IMR-90 (cell line): ENCODE data around the gene GJC2. TPM values are rescaled to one million over a fixed set of nuclear protein-coding genes. Genes with fewer than 3 reads are reported as not detected.

Experiments used
- ATAC-seq: fragments of 200-7000 bp; cut with Tn5 transposase; 2 replicates; pipeline ENCODE4 v1.9.1; 2020; ENCODE audit warnings: low read depth, mild to moderate bottlenecking, moderate library complexity
- BruUV-seq: library from RNA; stranded (reverse); fragments of 400-500 nt; replicated peaks from 2 replicates; lab custom pipeline; 2021; lab: Mats Ljungman, UMichigan
- CTCF ChIA-PET: fragments of 300-600 bp; formaldehyde crosslinking; extraction: SDS; loops from one replicate; lab custom pipeline; 2021; ENCODE audit warnings: antibody characterized with exemption; lab: Yijun Ruan, JAX
- POLR2A ChIA-PET: fragments of 300-600 bp; sonication (Branson Sonifier 250); formaldehyde crosslinking; loops from one replicate; lab custom pipeline; 2022; ENCODE audit warnings: antibody characterized with exemption; ENCODE audit not compliant: unreplicated experiment; lab: Charles Lee
- DNase-seq: peaks from one replicate; pipeline ENCODE4 v3.0.0; 2013
- H2AFZ ChIP-seq: replicated peaks from 2 replicates; pipeline ENCODE3; 2013; ENCODE audit warnings: low read length, mild to moderate bottlenecking; ENCODE audit not compliant: poor library complexity
- H2AK5ac ChIP-seq: 2 replicates; pipeline ENCODE4 v1.6.1; 2013; ENCODE audit warnings: low read depth, low read length, inconsistent platforms
- H2AK9ac ChIP-seq: replicated peaks from 2 replicates; pipeline ENCODE3; 2013; ENCODE audit warnings: mild to moderate bottlenecking, low read depth, low read length, moderate library complexity; ENCODE audit not compliant: poor library complexity
- H2BK120ac ChIP-seq: 2 replicates; pipeline ENCODE4 v1.6.1; 2013; ENCODE audit warnings: low read depth, low read length, inconsistent platforms
- H2BK15ac ChIP-seq: 3 replicates; pipeline ENCODE4 v1.6.1; 2013; ENCODE audit warnings: low read depth, low read length, inconsistent platforms
- H2BK20ac ChIP-seq: 2 replicates; pipeline ENCODE4 v1.6.1; 2013; ENCODE audit warnings: low read depth, mild to moderate bottlenecking, inconsistent platforms, low read length, moderate library complexity
- H2BK5ac ChIP-seq: 2 replicates; pipeline ENCODE4 v1.6.1; 2013; ENCODE audit warnings: mild to moderate bottlenecking, low read depth, low read length, inconsistent platforms; ENCODE audit not compliant: poor library complexity, severe bottlenecking
- H3K14ac ChIP-seq: replicated peaks from 2 replicates; pipeline ENCODE4 v1.6.1; 2013; ENCODE audit warnings: low read depth, low read length, inconsistent platforms
- H3K18ac ChIP-seq: 2 replicates; pipeline ENCODE4 v1.6.1; 2013; ENCODE audit warnings: low read depth, low read length, control low read depth
- H3K23ac ChIP-seq: 2 replicates; pipeline ENCODE4 v1.6.1; 2013; ENCODE audit warnings: low read depth, low read length, inconsistent platforms
- H3K27ac ChIP-seq: 2 replicates; pipeline ENCODE4 v1.5.1; 2013; ENCODE audit warnings: mild to moderate bottlenecking, control low read depth, low read length; ENCODE audit not compliant: insufficient read depth
- H3K27me3 ChIP-seq: 2 replicates; pipeline ENCODE4 v1.6.1; 2013; ENCODE audit warnings: low read length; ENCODE audit not compliant: control insufficient read depth, insufficient read depth
- H3K36me3 ChIP-seq: 2 replicates; pipeline ENCODE4 v1.6.1; 2013; ENCODE audit warnings: low read length, mixed read lengths; ENCODE audit not compliant: control insufficient read depth, insufficient read depth
- H3K4ac ChIP-seq: 2 replicates; pipeline ENCODE4 v1.6.1; 2013; ENCODE audit warnings: low read depth, low read length, inconsistent platforms
- H3K4me1 ChIP-seq: 2 replicates; pipeline ENCODE4 v1.6.1; 2013; ENCODE audit warnings: low read length, mixed read lengths; ENCODE audit not compliant: control insufficient read depth, insufficient read depth
- H3K4me2 ChIP-seq: 2 replicates; pipeline ENCODE4 v1.6.1; 2013; ENCODE audit warnings: low read depth, mild to moderate bottlenecking, control low read depth, low read length, moderate library complexity
- H3K4me3 ChIP-seq: 2 replicates; pipeline ENCODE4 v1.5.1; 2013; ENCODE audit warnings: low read depth, mild to moderate bottlenecking, control low read depth, low read length, moderate library complexity; ENCODE audit not compliant: insufficient read depth
- H3K56ac ChIP-seq: 2 replicates; pipeline ENCODE4 v1.6.1; 2013; ENCODE audit warnings: low read length, inconsistent platforms; ENCODE audit not compliant: insufficient read depth; ENCODE audit errors: extremely low read depth
- H3K79me1 ChIP-seq, 2 experiments: 2 replicates each; pipeline ENCODE4 v1.6.1; 2013; ENCODE audit warnings: low read length in 2 of 2, inconsistent platforms in 1 of 2, low read depth in 1 of 2
- H3K9ac ChIP-seq: 2 replicates; pipeline ENCODE4 v1.6.1; 2013; ENCODE audit warnings: low read depth, low read length, control low read depth
- H3K9me1 ChIP-seq: 2 replicates; pipeline ENCODE4 v1.6.1; 2013; ENCODE audit warnings: low read length, inconsistent platforms; ENCODE audit not compliant: insufficient read depth
- H3K9me3 ChIP-seq: 2 replicates; pipeline ENCODE4 v1.6.1; 2013; ENCODE audit warnings: low read length; ENCODE audit not compliant: control insufficient read depth, insufficient read depth
- H4K20me1 ChIP-seq: 2 replicates; pipeline ENCODE4 v1.6.1; 2013; ENCODE audit warnings: low read length, inconsistent platforms; ENCODE audit not compliant: insufficient read depth
- H4K5ac ChIP-seq: 2 replicates; pipeline ENCODE4 v1.6.1; 2013; ENCODE audit warnings: mild to moderate bottlenecking, low read depth, low read length, control low read depth
- H4K8ac ChIP-seq, 2 experiments: 2 replicates each; pipeline ENCODE4 v1.6.1; 2013; ENCODE audit warnings: low read depth in 2 of 2, low read length in 2 of 2, control low read depth in 1 of 2, inconsistent platforms in 1 of 2
- H4K91ac ChIP-seq: 2 replicates; pipeline ENCODE4 v1.6.1; 2013; ENCODE audit warnings: low read depth, low read length, inconsistent platforms; ENCODE audit not compliant: insufficient read depth
- BHLHE40 ChIP-seq: fragments of 150-350 bp; IDR thresholded peaks from 2 replicates; pipeline ENCODE4 v1.6.1; 2016; ENCODE audit warnings: mild to moderate bottlenecking, low read depth, low read length
- CEBPB ChIP-seq: IDR thresholded peaks from 2 replicates; pipeline ENCODE4 v1.6.1; 2012; ENCODE audit warnings: low read depth, low read length, improper control_type of control experiment
- CTCF ChIP-seq: conservative IDR thresholded peaks from 2 replicates; pipeline ENCODE4 v1.5.1; 2012; ENCODE audit warnings: mild to moderate bottlenecking, low read depth, low read length, improper control_type of control experiment
- FOS ChIP-seq: fragments of 150-350 bp; IDR thresholded peaks from 2 replicates; pipeline ENCODE4 v1.6.1; 2016; ENCODE audit warnings: low read depth, low read length
- MAFK ChIP-seq: IDR thresholded peaks from 2 replicates; pipeline ENCODE4 v1.6.1; 2012; ENCODE audit warnings: low read depth, low read length, improper control_type of control experiment
- MAZ ChIP-seq: IDR thresholded peaks from 2 replicates; pipeline ENCODE4 v1.6.1; 2012; ENCODE audit warnings: low read depth, mild to moderate bottlenecking, low read length, improper control_type of control experiment, moderate library complexity, borderline replicate concordance
- MXI1 ChIP-seq: IDR thresholded peaks from 2 replicates; pipeline ENCODE4 v1.6.1; 2012; ENCODE audit warnings: low read depth, mild to moderate bottlenecking, low read length, moderate library complexity, borderline replicate concordance
- POLR2A ChIP-seq: IDR thresholded peaks from 2 replicates; pipeline ENCODE4 v1.6.1; 2012; ENCODE audit warnings: mild to moderate bottlenecking, low read depth, low read length
- RAD21 ChIP-seq: IDR thresholded peaks from 2 replicates; pipeline ENCODE4 v1.6.1; 2012; ENCODE audit warnings: low read length, improper control_type of control experiment
- RFX5 ChIP-seq: IDR thresholded peaks from 2 replicates; pipeline ENCODE4 v1.8.0; 2012; ENCODE audit warnings: low read depth, mild to moderate bottlenecking, low read length, moderate library complexity
- SMC3 ChIP-seq: fragments of 150-350 bp; IDR thresholded peaks from 2 replicates; pipeline ENCODE4 v1.6.1; 2016; ENCODE audit warnings: low read depth, mild to moderate bottlenecking, antibody characterized with exemption, low read length, moderate library complexity
- WGBS, 2 experiments: methylation state at CpG; one replicate each; pipeline versions ENCODE4 v1.1.5 to v1.1.7; 2013; ENCODE audit warnings: missing lambda C conversion rate in 2 of 2; ENCODE audit not compliant: insufficient read length in 1 of 2; ENCODE audit errors: extremely low coverage in 2 of 2; 5-methylcytosine and 5-hydroxymethylcytosine counted together
- dilution Hi-C: fragments of 300-500 bp; cut with HindIII; formaldehyde crosslinking; loops from one replicate; pipeline ENCODE4 v1.14.3; 2018; ENCODE audit warnings: low sequenced_read_pairs; ENCODE audit not compliant: unreplicated experiment
- in situ Hi-C: fragments of 300-500 bp; cut with MboI; formaldehyde crosslinking; loops from 3 replicates; pipeline ENCODE4 v1.14.3; 2019; ENCODE audit warnings: low sequenced_read_pairs, inconsistent platforms, mixed read lengths
- intact Hi-C: fragments of 100-400 bp; cut with micrococcal nuclease; formaldehyde crosslinking; loops from 2 replicates; pipeline ENCODE4 v1.10.0; 2022
- polyA plus RNA-seq, 3 experiments: library from polyadenylated mRNA; depleted of rRNA; stranded (reverse); fragments of >200 nt; gene quantifications; 2 replicates each; pipeline ENCODE4 v1.2.3, GENCODE V29; 2012; ENCODE audit warnings: low replicate concordance in 1 of 3
- total RNA-seq: library from RNA; depleted of rRNA; stranded (reverse); fragments of >200 nt; gene quantifications from 2 replicates; pipeline ENCODE4 v1.2.3, GENCODE V29; 2012
- TF ChIP-seq, protein P1 (sequence below): fragments of 150-350 bp; IDR thresholded peaks from 2 replicates; pipeline ENCODE4 v1.6.1; 2017; ENCODE audit warnings: mild to moderate bottlenecking, antibody characterized with exemption, low read length, low read depth
- TF ChIP-seq, protein P2 (sequence below): fragments of 150-350 bp; IDR thresholded peaks from 2 replicates; pipeline ENCODE4 v1.6.1; 2016; ENCODE audit warnings: low read depth, mild to moderate bottlenecking, low read length, moderate library complexity, borderline replicate concordance

GJC2 gene
- total and polyA plus RNA-seq, 2 of the 4 experiments (the other 2 are of a cell fraction), result 1.1 to 1.7 TPM

DNA sequence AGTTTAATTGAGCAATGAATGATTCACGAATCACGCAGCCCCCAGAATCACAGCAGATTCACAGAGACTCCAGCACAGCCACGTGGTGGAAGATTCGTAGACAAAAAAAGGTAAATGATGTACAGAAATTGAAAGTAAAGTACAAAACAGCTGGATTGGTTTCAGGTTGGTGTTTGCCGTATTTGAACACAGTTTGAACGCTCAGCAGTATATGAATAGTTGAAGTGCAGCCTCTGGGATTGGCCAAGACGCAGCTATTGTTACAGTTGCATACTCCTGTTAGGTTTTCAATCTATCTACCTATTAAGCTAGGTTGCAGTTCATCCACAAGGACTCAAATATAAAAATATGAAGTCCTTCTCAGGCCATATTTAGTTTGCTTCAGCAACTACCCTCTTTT is 37.6 kb upstream of the GJC2 start:
- H3K4me2 ChIP-seq, result no peak overlapping the region
- H3K23ac ChIP-seq, result no peak overlapping the region
- no peak overlapping the region for H3K14ac ChIP-seq
- no peak for DNase-seq
- in situ Hi-C loops (no loop called here), dilution Hi-C loops (no loop called here), intact Hi-C loops (no loop called here)
- H3K27me3 ChIP-seq, result no peaks in the 10 kb centered on the region
- ChIA-PET CTCF (interaction anchor here (1.4 kb wide), 1 partner anchor 19 kb away, joined by 5 read pairs; no protein-coding TSS in a partner anchor), POLR2A (interaction anchor here (0.7 kb wide), 1 partner anchor 23 kb away, joined by 3 read pairs; no protein-coding TSS in a partner anchor)
- no TSS peak for BruUV-seq
- H3K9me1 ChIP-seq, result no peaks in the 10 kb centered on the region
- no peaks in the 10 kb centered on the region for H3K9me3 ChIP-seq
- H3K4me3 ChIP-seq, result no peak overlapping the region
- H2BK20ac ChIP-seq, result no peak overlapping the region
- no peak overlapping the region for H3K27ac ChIP-seq
- no peak for ATAC-seq
- H2AK5ac ChIP-seq, result no peak overlapping the region
- H4K20me1 ChIP-seq, result no peaks in the 10 kb centered on the region
- no peak overlapping the region for H3K4ac ChIP-seq
- H2AK9ac ChIP-seq, result no peak overlapping the region
- H3K79me1 ChIP-seq, result peaks cover 11 to 32% of the 10 kb centered on the region in 2 experiments; a peak in 3 of 4 replicates
- no peak overlapping the region for H3K18ac ChIP-seq
- H4K91ac ChIP-seq, result no peak overlapping the region
- peaks cover 4% of the 10 kb centered on the region; the same call in 1 of the 2 replicates for H3K36me3 ChIP-seq
- no peak overlapping the region for H2BK15ac ChIP-seq
- WGBS, 2 experiments, result 100% methylated on average over 1 of the region's 7 CpGs; no CpG with 5 or more reads in 1 of the 2 experiments
- peaks cover 3% of the 10 kb centered on the region for H3K4me1 ChIP-seq
- no peak overlapping the region for H3K9ac ChIP-seq
- no peak overlapping the region for H4K5ac ChIP-seq
- TF ChIP-seq CTCF, result no peak
- TF ChIP-seq, protein P1, sequence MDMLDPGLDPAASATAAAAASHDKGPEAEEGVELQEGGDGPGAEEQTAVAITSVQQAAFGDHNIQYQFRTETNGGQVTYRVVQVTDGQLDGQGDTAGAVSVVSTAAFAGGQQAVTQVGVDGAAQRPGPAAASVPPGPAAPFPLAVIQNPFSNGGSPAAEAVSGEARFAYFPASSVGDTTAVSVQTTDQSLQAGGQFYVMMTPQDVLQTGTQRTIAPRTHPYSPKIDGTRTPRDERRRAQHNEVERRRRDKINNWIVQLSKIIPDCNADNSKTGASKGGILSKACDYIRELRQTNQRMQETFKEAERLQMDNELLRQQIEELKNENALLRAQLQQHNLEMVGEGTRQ, result no peak
- no peak for TF ChIP-seq MXI1
- TF ChIP-seq, protein P2, sequence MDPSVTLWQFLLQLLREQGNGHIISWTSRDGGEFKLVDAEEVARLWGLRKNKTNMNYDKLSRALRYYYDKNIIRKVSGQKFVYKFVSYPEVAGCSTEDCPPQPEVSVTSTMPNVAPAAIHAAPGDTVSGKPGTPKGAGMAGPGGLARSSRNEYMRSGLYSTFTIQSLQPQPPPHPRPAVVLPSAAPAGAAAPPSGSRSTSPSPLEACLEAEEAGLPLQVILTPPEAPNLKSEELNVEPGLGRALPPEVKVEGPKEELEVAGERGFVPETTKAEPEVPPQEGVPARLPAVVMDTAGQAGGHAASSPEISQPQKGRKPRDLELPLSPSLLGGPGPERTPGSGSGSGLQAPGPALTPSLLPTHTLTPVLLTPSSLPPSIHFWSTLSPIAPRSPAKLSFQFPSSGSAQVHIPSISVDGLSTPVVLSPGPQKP, result no peak
- no peak for TF ChIP-seq SMC3
- TF ChIP-seq POLR2A, result no peak
- TF ChIP-seq MAZ, result no peak
- no peak for TF ChIP-seq BHLHE40
- no peak for TF ChIP-seq CEBPB
- no peak for TF ChIP-seq MAFK
- no peak for TF ChIP-seq RAD21
- TF ChIP-seq RFX5, result no peak
- no peak for TF ChIP-seq FOS
- no peak overlapping the region for H4K8ac ChIP-seq
- no peak overlapping the region for H2AFZ ChIP-seq
- no peak overlapping the region for H3K56ac ChIP-seq
- no peak overlapping the region for H2BK5ac ChIP-seq
- H2BK120ac ChIP-seq, result no peak overlapping the region
